ENCODE results near the gene SLAMF6. TPM values are rescaled to one million over a fixed set of nuclear protein-coding genes. Genes with fewer than 3 reads are reported as not detected.

The SLAMF6 gene
- total RNA-seq, 1 experiment from 2014 or later, result not detected

- Mint-ChIP-seq H3K27me3 (ENCODE audit: insufficient read depth, unreplicated experiment) (peaks cover 37% of the 10 kb centered on the region), H3K4me1 (ENCODE audit: insufficient read depth, unreplicated experiment) (no peaks in the 10 kb centered on the region), H3K9me3 (ENCODE audit: unreplicated experiment) (no peaks in the 10 kb centered on the region), H3K27ac (ENCODE audit: low read depth, unreplicated experiment) (no peak overlapping the region), H3K36me3 (ENCODE audit: insufficient read depth, unreplicated experiment) (peaks cover 6% of the 10 kb centered on the region), H3K4me3 (ENCODE audit: unreplicated experiment) (no peak overlapping the region)
- ChIA-PET POLR2A (no interaction called here), CTCF (interaction anchor here (0.6 to 2.5 kb wide), 5 partner anchors 24 to 254 kb away, joined by 3 to 13 read pairs (median 3); partner anchors contain the start of gene NHLH1)
- no peak for TF ChIP-seq CTCF (IDR thresholded peaks at IDR 0.05; ENCODE audit: unreplicated experiment)
- no TSS peak for BruUV-seq (replicated peaks)
- no peak for DNase-seq (ENCODE audit: unreplicated experiment)
- intact Hi-C loops (cut with micrococcal nuclease), result no loop called here
Observed at GRCh38 chr1:160453443-160453842, 69.6 kb downstream of the SLAMF6 start.

GRCh38 chr1:160451859-160452232 is 71.2 kb downstream of the SLAMF6 start:
- no peak for TF ChIP-seq CTCF (IDR thresholded peaks at IDR 0.05; ENCODE audit: unreplicated experiment)
- POLR2A ChIA-PET, result no interaction called here
- Mint-ChIP-seq H3K36me3 (ENCODE audit: insufficient read depth, unreplicated experiment) (peaks cover 6% of the 10 kb centered on the region), H3K9me3 (ENCODE audit: unreplicated experiment) (no peaks in the 10 kb centered on the region), H3K27ac (ENCODE audit: low read depth, unreplicated experiment) (no peak overlapping the region), H3K27me3 (ENCODE audit: insufficient read depth, unreplicated experiment) (peaks cover 33% of the 10 kb centered on the region), H3K4me1 (ENCODE audit: insufficient read depth, unreplicated experiment) (no peaks in the 10 kb centered on the region), H3K4me3 (ENCODE audit: unreplicated experiment) (no peak overlapping the region)
- no peak for DNase-seq (ENCODE audit: unreplicated experiment)
- CTCF ChIA-PET, result interaction anchor here (2.5 kb wide), 1 partner anchor 23 kb away, joined by 13 read pairs; no protein-coding TSS in a partner anchor
- no TSS peak for BruUV-seq (replicated peaks)
- intact Hi-C loops (cut with micrococcal nuclease), result no loop called here

- ChIA-PET POLR2A (interaction anchor here (0.8 kb wide), 1 partner anchor 93 kb away, joined by 3 read pairs; no protein-coding TSS in a partner anchor), CTCF (interaction anchor here (0.9 to 2.5 kb wide), 2 partner anchors 22 to 155 kb away, joined by 4 to 13 read pairs; no protein-coding TSS in a partner anchor)
- Mint-ChIP-seq H3K4me3 (ENCODE audit: unreplicated experiment) (no peak overlapping the region), H3K27ac (ENCODE audit: low read depth, unreplicated experiment) (no peak overlapping the region), H3K4me1 (ENCODE audit: insufficient read depth, unreplicated experiment) (no peaks in the 10 kb centered on the region), H3K27me3 (ENCODE audit: insufficient read depth, unreplicated experiment) (peaks cover 28% of the 10 kb centered on the region), H3K36me3 (ENCODE audit: insufficient read depth, unreplicated experiment) (peaks cover 2% of the 10 kb centered on the region), H3K9me3 (ENCODE audit: unreplicated experiment) (no peaks in the 10 kb centered on the region)
- no TSS peak for BruUV-seq (replicated peaks)
- intact Hi-C loops (cut with micrococcal nuclease), result no loop called here
- TF ChIP-seq CTCF (IDR thresholded peaks at IDR 0.05; ENCODE audit: unreplicated experiment), result no peak
- DNase-seq (ENCODE audit: unreplicated experiment), result no peak
Observed at GRCh38 chr1:160451119-160451858, 71.8 kb downstream of the SLAMF6 start.

- H3K4me3 Mint-ChIP-seq (ENCODE audit: unreplicated experiment), result no peak overlapping the region
- no TSS peak for BruUV-seq (replicated peaks)
- ChIA-PET POLR2A (no interaction called here), CTCF (interaction anchor here (0.6 kb wide), 1 partner anchor 30 kb away, joined by 3 read pairs; no protein-coding TSS in a partner anchor)
- no peaks in the 10 kb centered on the region for H3K36me3 Mint-ChIP-seq (ENCODE audit: insufficient read depth, unreplicated experiment)
- H3K9me3 Mint-ChIP-seq (ENCODE audit: unreplicated experiment), result no peaks in the 10 kb centered on the region
- intact Hi-C loops (cut with micrococcal nuclease), result no loop called here
- DNase-seq (ENCODE audit: unreplicated experiment), result no peak
- TF ChIP-seq CTCF (IDR thresholded peaks at IDR 0.05; ENCODE audit: unreplicated experiment), result no peak
- H3K4me1 Mint-ChIP-seq (ENCODE audit: insufficient read depth, unreplicated experiment), result no peaks in the 10 kb centered on the region
- H3K27ac Mint-ChIP-seq (ENCODE audit: low read depth, unreplicated experiment), result no peak overlapping the region
- peaks cover 26% of the 10 kb centered on the region for H3K27me3 Mint-ChIP-seq (ENCODE audit: insufficient read depth, unreplicated experiment)
Observed at GRCh38 chr1:160449494-160449893, 73.6 kb downstream of the SLAMF6 start.
